HepG2 (cell line): ENCODE data around the gene SLC9C2. TPM values are rescaled to one million over a fixed set of nuclear protein-coding genes. Genes with fewer than 3 reads are reported as not detected.

Source experiments
- AFF4 ChIP-seq: sonication (generic); formaldehyde crosslinking; IDR thresholded peaks from 2 replicates; pipeline ENCODE4 v1.4.0; 2020; ENCODE audit warnings: missing genetic modification reagents
- CCAR2 ChIP-seq: fragments of 200-400 bp; formaldehyde crosslinking; optimal IDR thresholded peaks from 2 replicates; pipeline ENCODE3; 2018; ENCODE audit warnings: low read depth, mild to moderate bottlenecking, low read length, moderate library complexity
- CEBPZ ChIP-seq: IDR thresholded peaks from 2 replicates; pipeline ENCODE4 v1.6.1; 2012; ENCODE audit warnings: low read length, improper control_type of control experiment
- DNMT3B ChIP-seq: conservative IDR thresholded peaks from 2 replicates; pipeline ENCODE4 v1.6.1; 2016; ENCODE audit warnings: missing biosample characterization, control low read depth
- ETV5 ChIP-seq: IDR thresholded peaks from 2 replicates; pipeline ENCODE4 v1.6.1; 2018; ENCODE audit warnings: missing biosample characterization, missing genetic modification reagents, inconsistent platforms, borderline replicate concordance
- FOXJ3 ChIP-seq: sonication (generic); formaldehyde crosslinking; IDR thresholded peaks from 2 replicates; pipeline ENCODE4 v1.4.0; 2020; ENCODE audit warnings: missing genetic modification reagents, mild to moderate bottlenecking, borderline replicate concordance
- GTF3A ChIP-seq: sonication (generic); formaldehyde crosslinking; conservative IDR thresholded peaks from 2 replicates; pipeline ENCODE4 v1.4.0; 2020; ENCODE audit warnings: mild to moderate bottlenecking, missing genetic modification reagents
- GZF1 ChIP-seq: sonication (generic); formaldehyde crosslinking; IDR thresholded peaks from 2 replicates; pipeline ENCODE4 v1.5.1; 2020; ENCODE audit warnings: mild to moderate bottlenecking, missing genetic modification reagents
- HIVEP1 ChIP-seq: sonication (generic); formaldehyde crosslinking; IDR thresholded peaks from 2 replicates; pipeline ENCODE4 v1.4.0; 2020; ENCODE audit warnings: mild to moderate bottlenecking, missing genetic modification reagents
- MEF2D ChIP-seq: sonication (generic); formaldehyde crosslinking; IDR thresholded peaks from 2 replicates; pipeline ENCODE4 v1.5.1; 2020; ENCODE audit warnings: mild to moderate bottlenecking, missing genetic modification reagents
- NFATC3 ChIP-seq: sonication (generic); formaldehyde crosslinking; IDR thresholded peaks from 2 replicates; pipeline ENCODE4 v1.5.1; 2020; ENCODE audit warnings: mild to moderate bottlenecking, missing genetic modification reagents
- PHF21A ChIP-seq: sonication (generic); formaldehyde crosslinking; IDR thresholded peaks from 2 replicates; pipeline ENCODE4 v1.5.0; 2020; ENCODE audit warnings: mild to moderate bottlenecking, missing genetic modification reagents
- TBX3 ChIP-seq: fragments of 450-650 bp; IDR thresholded peaks from 2 replicates; pipeline ENCODE4 v1.6.1; 2017; ENCODE audit warnings: antibody characterized with exemption, mild to moderate bottlenecking, inconsistent platforms, borderline replicate concordance
- ZFP36 ChIP-seq: fragments of 150-350 bp; IDR thresholded peaks from 2 replicates; pipeline ENCODE4 v1.6.1; 2018; ENCODE audit warnings: borderline replicate concordance, low read length, low read depth; ENCODE audit not compliant: partially characterized antibody
- ZMYM2 ChIP-seq: sonication (generic); formaldehyde crosslinking; IDR thresholded peaks from 2 replicates; pipeline ENCODE4 v1.8.0; 2022; ENCODE audit warnings: mild to moderate bottlenecking, missing genetic modification reagents
- ZNF280B ChIP-seq: sonication (generic); formaldehyde crosslinking; IDR thresholded peaks from 2 replicates; pipeline ENCODE4 v1.5.0; 2020; ENCODE audit warnings: missing genetic modification reagents, mild to moderate bottlenecking, borderline replicate concordance
- ZNF432 ChIP-seq: sonication (generic); formaldehyde crosslinking; IDR thresholded peaks from 2 replicates; pipeline ENCODE4 v1.5.0; 2020; ENCODE audit warnings: missing genetic modification reagents, mild to moderate bottlenecking, borderline replicate concordance
- ZNF556 ChIP-seq: sonication (generic); formaldehyde crosslinking; IDR thresholded peaks from 2 replicates; pipeline ENCODE4 v1.4.0; 2020; ENCODE audit warnings: mild to moderate bottlenecking, missing genetic modification reagents, borderline replicate concordance
- ZNF652 ChIP-seq: IDR thresholded peaks from 2 replicates; pipeline ENCODE4 v1.6.1; 2016; ENCODE audit warnings: low read depth, borderline replicate concordance
- ZNF713 ChIP-seq: sonication (generic); formaldehyde crosslinking; IDR thresholded peaks from 2 replicates; pipeline ENCODE4 v1.4.0; 2020; ENCODE audit warnings: mild to moderate bottlenecking, missing genetic modification reagents
- polyA plus RNA-seq, 8 experiments: library from polyadenylated mRNA; depleted of rRNA in 3 of 8; stranded (reverse) in 7 of 8; unstranded in 1 of 8; fragments of >200 nt; fragmentation: Illumina TruSeq in 4 of 8; extraction: Trizol in 4 of 8; gene quantifications; 2 replicates each; pipeline versions ENCODE4 v1.2.1 to v1.2.3, GENCODE V29; 2011 to 2016; ENCODE audit warnings: low read depth in 4 of 8, missing spikeins in 1 of 8, mixed read lengths in 1 of 8; ENCODE audit not compliant: insufficient read depth in 1 of 8
- total RNA-seq, 5 experiments: library from RNA; depleted of rRNA; stranded (reverse); fragments of >200 nt; fragmentation: Illumina TruSeq; extraction: Trizol; gene quantifications; 2 replicates each; pipeline ENCODE4 v1.2.3, GENCODE V29; 2016; ENCODE audit warnings: low read depth in 1 of 5
- TF ChIP-seq, protein P1 (sequence below): IDR thresholded peaks from 2 replicates; pipeline ENCODE4 v1.6.1; 2016

SLC9C2 gene
- total and polyA plus RNA-seq, 2 of the 13 experiments (the other 11 are each of a cell fraction or from before 2014, with no cell fraction given): 0.03 TPM; not detected in 1

DNA sequence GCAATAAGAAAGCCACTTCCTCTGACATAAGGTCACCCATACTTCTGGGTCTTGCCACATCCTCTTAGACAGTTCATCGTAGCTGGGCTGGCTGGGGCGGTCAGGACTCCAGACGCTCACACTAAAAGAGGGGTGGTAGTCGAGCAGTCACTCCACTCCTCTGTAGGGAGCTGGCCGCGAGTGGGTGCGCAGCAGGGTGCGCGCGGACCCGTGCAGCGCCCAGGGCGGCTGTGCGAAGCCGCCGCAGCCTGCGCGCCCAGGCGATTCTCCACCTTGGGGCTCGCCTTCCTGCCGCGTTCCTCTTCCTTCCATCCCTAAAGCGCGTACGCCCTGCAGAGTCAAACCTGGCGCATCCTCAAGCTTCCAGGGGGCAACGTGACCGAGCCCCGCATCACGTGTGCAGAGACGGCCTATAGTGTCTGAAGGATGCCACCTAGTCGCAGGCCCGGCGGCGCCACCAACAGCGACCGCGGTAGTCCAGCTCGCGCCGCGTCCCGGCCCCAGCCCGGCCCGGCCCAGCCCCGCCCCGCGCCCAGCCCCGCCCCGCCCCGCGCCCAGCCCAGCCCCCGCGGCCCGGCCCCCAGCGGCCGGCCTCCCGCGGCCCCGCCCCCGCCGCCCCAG is 126.1 kb downstream of the SLC9C2 start (continued):
- no peak for TF ChIP-seq AFF4 (CRISPR knock-in tag)
- TF ChIP-seq ZNF280B (CRISPR knock-in tag): no peak
- TF ChIP-seq ZNF713: no peak
- no peak for TF ChIP-seq DNMT3B (CRISPR knock-in tag)
- TF ChIP-seq, protein P1, sequence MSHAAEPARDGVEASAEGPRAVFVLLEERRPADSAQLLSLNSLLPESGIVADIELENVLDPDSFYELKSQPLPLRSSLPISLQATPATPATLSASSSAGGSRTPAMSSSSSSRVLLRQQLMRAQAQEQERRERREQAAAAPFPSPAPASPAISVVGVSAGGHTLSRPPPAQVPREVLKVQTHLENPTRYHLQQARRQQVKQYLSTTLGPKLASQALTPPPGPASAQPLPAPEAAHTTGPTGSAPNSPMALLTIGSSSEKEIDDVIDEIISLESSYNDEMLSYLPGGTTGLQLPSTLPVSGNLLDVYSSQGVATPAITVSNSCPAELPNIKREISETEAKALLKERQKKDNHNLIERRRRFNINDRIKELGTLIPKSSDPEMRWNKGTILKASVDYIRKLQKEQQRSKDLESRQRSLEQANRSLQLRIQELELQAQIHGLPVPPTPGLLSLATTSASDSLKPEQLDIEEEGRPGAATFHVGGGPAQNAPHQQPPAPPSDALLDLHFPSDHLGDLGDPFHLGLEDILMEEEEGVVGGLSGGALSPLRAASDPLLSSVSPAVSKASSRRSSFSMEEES (CRISPR knock-in tag): no peak
- no peak for TF ChIP-seq ZMYM2 (CRISPR knock-in tag)
- no peak for TF ChIP-seq GZF1 (CRISPR knock-in tag)
- TF ChIP-seq NFATC3 (CRISPR knock-in tag): no peak
- TF ChIP-seq FOXJ3 (CRISPR knock-in tag): no peak
- no peak for TF ChIP-seq ZNF556 (CRISPR knock-in tag)
- TF ChIP-seq MEF2D (CRISPR knock-in tag): no peak
- no peak for TF ChIP-seq HIVEP1 (CRISPR knock-in tag)
- no peak for TF ChIP-seq ETV5 (CRISPR knock-in tag)
- no peak for TF ChIP-seq ZNF652 (CRISPR knock-in tag)
- TF ChIP-seq ZFP36: no peak
- TF ChIP-seq PHF21A: 0 out of 2 replicates have a peak, but pooled peaks have one; percentile 5
- TF ChIP-seq TBX3: no peak
- no peak for TF ChIP-seq CEBPZ
- no peak for TF ChIP-seq ZNF432
- TF ChIP-seq CCAR2: no peak
- no peak for TF ChIP-seq GTF3A (CRISPR knock-in tag)
